GM21619 (cell line): ENCODE data around the gene SASH1.
"Not testable (repeated sequence)": the region's sequence is repeated elsewhere in the genome, so short reads cannot be mapped to it uniquely, and the experiment has no call there.

Experiments
- ATAC-seq: cut with Tn5 transposase; IDR thresholded peaks from one replicate; pipeline ENCODE4 v1.9.1; 2021; ENCODE audit not compliant: unreplicated experiment

Gene SASH1

GRCh38 chr6:148364056-148364824, 21.6 kb downstream of the SASH1 start:
- no peak for ATAC-seq

DNA sequence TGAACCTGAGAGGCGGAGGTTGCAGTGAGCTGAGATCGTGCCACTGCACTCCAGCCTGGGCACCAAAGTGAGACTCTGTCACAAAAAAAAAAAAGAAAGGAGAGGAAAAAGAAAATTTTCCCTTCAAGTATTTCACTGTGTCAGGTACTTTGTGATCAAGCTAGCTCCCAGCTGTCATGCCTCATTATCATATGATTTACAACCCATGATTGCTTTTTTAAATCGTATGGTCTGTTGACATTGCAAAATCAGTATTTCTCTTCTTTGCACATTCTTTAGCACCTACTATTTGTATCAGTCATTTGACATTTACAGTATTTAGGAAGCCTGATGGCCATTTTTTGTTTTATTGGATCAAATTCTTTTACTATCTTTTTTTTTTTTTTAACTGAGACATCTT, 22.4 kb downstream of the SASH1 start:
- no peak for ATAC-seq

- no peak for ATAC-seq
Observed at GRCh38 chr6:148367411-148368024, 24.9 kb downstream of the SASH1 start.

DNA sequence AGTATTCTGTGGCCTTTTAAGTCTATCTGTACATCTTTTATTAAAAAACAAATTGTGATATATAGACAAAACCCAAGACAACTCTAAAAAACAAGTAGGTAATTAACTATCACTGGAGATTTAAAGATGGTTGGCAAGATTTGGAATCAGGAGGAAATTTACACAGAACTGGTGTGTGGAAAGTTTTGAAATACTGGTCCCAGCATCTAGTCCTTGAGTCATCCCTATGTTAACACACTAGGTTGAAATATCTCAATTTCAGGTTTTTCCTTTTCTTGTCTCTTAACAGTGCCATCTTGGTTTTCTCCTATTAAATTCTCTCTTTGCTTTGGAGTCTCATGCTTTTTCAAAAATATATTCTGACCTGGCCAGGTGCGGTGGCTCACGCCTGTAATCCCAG, 27.5 kb downstream of the SASH1 start:
- no peak for ATAC-seq

DNA sequence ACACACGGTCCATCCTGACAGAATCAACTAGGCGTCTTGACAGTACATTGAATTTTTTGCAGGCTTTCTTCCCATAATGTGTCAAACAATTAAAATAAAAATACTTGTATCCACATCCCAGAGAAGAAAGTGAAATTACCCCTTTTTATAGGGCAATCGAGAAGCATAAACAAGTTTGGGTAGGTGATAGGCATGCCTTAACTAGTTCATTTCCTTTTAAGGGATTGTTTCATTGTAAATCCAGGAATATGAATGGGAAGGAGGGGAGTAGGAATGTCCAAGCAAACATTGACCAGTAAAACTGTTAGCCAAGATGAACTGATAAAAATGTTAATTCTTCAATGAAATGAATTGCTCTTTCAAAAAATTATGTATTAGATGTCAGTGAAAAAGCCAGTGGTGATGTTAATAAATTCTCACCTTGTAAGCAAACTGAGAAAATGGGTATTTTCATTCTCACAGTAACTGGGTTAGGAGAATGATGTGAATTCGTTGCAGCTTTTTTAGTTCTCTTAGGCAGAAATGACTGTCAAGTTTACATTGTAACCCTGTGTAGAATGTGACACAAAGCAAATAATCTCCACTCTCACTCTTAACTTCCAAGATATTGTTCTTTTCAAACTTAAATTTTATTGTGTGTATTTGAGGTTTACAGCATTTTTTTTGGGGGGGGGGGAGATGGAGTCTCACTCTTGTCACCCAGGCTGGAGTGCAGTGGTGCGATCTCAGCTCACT, 31.6 kb downstream of the SASH1 start:
- no peak for ATAC-seq

GRCh38 chr6:148375401-148375800, 32.8 kb downstream of the SASH1 start:
- ATAC-seq: no peak

DNA sequence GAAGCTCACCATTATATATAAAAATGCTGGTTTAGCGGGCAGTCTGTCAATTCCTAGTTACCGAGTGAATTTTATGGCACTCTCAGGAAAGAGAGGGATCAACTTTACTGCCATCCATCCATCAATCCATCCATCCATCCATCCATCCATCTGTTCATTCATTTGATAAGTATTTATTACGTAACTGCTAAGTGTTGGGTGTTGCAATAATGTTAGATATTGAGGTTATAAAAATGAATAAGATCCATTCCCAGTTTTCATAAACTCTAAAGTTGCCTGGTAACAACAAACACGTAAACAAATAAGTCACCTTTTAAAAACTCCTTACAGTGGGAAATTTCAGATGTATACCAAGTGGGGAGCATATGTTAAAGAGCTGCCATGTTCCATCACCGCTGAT, 36.8 kb downstream of the SASH1 start:
- ATAC-seq: no peak

- ATAC-seq: no peak
Observed at GRCh38 chr6:148379966-148380713, 37.5 kb downstream of the SASH1 start.

- ATAC-seq: not testable (repeated sequence)
Observed at GRCh38 chr6:148382051-148382450, 39.4 kb downstream of the SASH1 start.

GRCh38 chr6:148382861-148383260, 40.2 kb downstream of the SASH1 start:
- no peak for ATAC-seq

- no peak for ATAC-seq
Observed at GRCh38 chr6:148383658-148384368, 41.2 kb downstream of the SASH1 start.

- ATAC-seq: no peak
Observed at GRCh38 chr6:148385379-148385778, 42.7 kb downstream of the SASH1 start.

DNA sequence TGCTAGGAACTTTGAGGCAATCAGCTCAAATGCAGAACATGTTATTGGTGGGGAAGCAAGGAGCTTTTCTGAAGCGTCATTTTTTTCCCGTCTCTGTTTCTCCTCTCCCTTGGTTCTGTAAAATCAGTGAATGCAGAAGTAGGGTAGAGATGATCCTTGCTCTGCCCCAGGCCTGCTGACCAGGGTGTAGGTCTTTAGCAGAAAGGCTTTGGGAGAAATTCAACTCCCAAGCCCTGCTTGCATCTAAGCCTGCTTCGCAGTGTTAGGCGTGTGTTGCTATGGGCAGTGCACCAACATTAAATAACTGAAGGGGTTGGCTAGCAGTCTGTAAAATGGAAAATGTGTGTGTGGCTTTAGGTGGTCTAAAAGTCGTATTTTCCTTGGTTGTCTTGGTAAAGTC, 45.9 kb downstream of the SASH1 start:
- no peak for ATAC-seq

GRCh38 chr6:148389086-148389485, 46.4 kb downstream of the SASH1 start:
- ATAC-seq: no peak

DNA sequence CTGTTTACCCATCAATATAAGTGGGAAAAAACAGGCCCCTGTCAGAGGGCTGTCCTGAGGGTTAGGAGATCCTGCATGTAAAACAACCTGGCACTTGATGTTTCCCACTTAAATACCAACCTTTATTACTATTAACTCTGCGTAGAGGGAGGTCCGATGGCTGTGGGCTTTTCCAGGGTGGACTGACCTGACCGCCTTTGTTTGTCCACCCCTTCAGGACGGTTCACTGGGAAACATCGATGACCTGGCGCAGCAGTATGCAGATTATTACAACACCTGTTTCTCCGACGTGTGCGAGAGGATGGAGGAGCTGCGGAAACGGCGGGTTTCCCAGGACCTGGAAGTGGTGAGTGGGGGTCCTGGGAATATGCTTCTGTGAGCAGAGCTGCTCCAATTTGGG, 47.3 kb downstream of the SASH1 start:
- ATAC-seq: no peak

DNA sequence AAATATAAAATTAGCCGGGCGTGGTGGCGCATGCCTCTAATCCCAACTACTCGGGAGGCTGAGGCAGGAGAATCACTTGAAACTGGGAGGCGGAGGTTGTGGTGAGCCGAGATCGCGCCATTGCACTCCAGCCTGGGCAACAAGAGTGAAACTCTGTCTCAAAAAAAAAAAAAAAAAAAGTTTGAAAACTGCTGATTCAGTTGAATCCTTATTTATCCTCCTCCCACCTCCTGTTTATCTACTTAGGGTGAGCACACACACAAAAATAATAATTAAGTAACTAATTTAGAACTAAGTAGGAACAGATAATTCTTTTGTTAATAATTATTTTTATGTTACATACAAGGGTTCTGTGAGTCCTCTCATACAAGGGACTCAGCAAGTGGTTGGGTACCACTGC, 49.5 kb downstream of the SASH1 start:
- ATAC-seq: not testable (repeated sequence)

- ATAC-seq: no peak
Observed at GRCh38 chr6:148392671-148393070, 50.0 kb downstream of the SASH1 start.

- no peak for ATAC-seq
Observed at GRCh38 chr6:148395583-148396101, 53.0 kb downstream of the SASH1 start.

DNA sequence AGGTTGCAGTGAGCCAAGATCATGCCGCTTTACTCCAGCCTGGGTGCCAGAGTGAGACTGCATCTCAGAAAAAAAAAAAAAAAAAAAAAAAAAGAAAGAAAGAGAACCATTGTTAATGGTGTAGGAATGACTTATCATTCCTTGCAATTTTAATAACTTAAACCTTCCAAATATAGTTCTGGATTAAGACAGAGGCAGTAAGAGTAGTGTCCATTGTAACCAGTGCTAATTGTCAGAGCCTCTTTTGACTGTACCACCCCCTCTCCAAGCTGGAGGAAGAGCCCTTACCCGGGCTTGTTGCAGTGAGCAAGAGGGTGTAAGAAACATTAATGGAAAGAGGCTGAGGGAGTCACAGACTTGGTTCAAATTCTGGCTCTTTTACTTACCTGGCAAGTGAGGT, 53.8 kb downstream of the SASH1 start:
- no peak for ATAC-seq

DNA sequence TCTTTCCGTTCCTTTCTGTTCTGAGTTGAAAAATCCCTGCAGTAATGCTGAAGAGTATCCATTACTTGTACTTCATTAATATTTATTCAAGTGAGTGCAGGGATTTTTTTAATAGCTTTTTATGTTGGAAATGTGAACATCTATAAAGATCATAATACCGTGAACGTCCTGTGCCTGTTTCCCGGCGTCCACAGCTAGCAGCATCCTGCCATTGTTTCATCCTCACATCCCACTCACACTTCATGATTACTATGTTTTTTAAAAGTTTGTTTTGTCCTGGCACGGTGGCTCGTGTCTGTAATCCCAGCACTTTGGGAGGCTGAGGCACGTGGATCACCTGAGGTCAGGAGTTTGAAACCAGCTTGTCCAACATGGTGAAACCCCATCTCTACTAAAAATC, 54.3 kb downstream of the SASH1 start:
- no peak for ATAC-seq

GRCh38 chr6:148398244-148398643, 55.6 kb downstream of the SASH1 start:
- no peak for ATAC-seq
